HG03469 (cell line): ENCODE data around the gene ADAM8.
A peak's percentile ranks its signal among the peaks of the same experiment; 100 is the strongest.
"Not testable (repeated sequence)": the region's sequence is repeated elsewhere in the genome, so short reads cannot be mapped to it uniquely, and the experiment has no call there.

Source experiments
- ATAC-seq: cut with Tn5 transposase; IDR thresholded peaks from one replicate; pipeline ENCODE4 v1.9.1; 2021; ENCODE audit warnings: mild to moderate bottlenecking, moderate library complexity, moderate number of reproducible peaks; ENCODE audit not compliant: unreplicated experiment

Gene ADAM8

DNA sequence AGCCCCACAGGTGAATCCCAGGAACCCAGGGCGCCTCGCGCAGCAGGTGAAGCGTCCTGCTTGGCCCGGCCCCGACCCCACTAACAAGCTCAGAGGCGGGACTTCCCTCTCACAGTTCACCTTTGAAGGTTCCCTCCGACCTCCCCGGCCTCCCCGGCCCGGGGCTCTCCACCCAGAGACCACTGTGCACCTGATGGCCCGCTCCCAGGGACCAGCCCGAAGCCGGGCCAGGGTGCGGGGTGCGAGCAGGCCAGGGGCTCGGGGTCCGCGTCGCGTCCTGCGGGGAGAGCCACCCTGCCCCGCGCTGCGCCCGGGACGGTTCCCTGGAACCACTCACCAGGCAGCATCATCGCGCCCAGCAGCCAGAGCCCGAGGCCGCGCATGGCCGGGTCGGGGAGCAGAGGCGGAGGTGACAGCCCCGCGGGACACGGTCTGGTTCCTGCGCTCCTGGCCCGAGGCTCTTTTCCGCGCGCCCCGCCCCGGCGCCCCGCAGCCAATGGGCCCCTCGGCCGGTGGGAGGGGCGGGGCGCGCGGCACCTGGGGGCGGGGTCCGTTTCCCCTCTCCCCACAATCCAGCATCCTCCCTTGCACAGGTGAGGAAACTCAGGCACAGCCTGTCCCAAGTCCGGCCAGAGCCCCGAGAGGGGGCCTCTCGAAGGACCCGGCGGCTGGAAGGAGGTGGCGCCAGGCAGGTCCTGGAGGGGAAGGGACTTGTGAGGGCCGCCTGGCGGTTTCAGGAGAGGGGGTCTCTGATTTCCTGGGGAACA is at the start of gene ADAM8:
Gene ADAM8, minus strand, starts transcription at position 434 of the 767 bp plus-strand sequence. Its CDS starts 51 bp downstream, at position 383.
- ATAC-seq = peak; percentile 26

DNA sequence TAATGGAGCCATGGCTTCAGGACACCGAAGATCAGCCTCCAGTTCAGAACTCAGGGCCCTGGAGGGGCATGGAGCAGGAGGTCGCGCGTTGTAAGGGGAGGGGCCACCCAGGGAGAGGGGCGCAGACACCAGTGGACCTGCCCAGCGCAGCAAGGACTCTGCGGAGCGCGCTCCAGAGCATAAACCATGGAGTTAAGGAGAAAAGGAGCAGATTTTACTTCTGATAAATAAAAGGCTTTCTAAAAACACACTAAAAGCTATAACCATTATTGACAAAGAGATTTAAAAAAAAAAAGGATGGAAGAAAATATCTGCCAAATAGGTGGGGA is 49.5 kb upstream of the ADAM8 start:
- no peak for ATAC-seq

DNA sequence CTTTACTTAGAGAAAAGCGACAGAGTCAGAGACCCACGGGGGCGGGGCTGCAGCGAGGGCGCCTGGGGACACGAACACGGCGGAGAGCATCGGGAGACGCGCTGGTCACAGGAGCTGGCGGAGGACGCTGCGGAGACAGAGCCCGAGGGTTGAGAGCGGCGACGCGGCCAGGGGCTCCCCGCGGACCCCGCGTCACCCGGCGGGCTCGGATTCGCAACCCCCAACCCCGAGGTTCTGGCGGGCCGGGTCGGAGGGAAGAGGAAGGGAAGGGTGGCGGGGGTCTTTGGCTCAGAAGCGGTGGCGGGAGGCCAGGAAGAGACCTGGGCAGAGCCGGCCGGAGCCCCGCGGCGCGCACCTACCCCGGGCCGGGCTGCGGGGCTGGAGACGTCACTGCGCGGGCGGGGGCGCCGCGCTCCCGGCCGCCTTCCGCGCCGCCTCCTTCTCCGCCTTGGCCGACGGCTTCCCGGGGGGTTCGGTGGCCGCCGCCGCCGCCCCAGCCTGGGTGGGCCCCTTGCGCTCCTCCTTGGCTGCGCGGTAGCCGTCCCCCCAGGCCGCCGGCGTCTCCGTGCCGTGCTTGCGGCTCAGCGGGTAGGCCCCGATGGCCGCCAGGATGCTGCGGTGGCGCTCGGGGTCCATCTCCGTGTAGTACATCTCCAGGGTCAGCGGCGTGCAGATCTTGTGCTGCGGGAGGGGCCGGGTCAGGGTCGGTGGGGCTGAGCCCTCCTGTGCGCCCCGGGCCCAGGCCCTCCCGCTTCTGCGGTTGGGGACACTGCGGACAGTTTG is 49.0 kb upstream of the ADAM8 start:
- no peak for ATAC-seq

DNA sequence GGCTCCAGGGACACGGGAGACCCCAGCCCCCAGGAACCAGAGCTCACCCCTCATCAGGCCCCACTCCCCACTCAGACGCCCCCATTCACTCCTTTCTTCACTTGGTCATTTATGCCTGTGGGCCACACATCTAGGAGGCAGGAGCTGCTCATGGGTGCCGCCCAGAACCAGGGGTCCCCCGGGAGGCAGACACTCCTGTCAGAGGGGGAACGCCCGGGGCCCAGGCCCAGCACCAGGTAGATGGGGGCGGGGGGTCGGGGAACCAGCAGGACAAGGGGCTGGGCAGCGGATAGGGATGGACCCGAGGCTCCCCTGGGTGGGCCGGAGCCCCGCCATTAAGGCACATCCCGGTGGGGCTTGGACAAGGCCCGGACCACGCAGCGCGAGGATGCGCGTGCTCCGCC is 48.2 kb upstream of the ADAM8 start:
- ATAC-seq = no peak

DNA sequence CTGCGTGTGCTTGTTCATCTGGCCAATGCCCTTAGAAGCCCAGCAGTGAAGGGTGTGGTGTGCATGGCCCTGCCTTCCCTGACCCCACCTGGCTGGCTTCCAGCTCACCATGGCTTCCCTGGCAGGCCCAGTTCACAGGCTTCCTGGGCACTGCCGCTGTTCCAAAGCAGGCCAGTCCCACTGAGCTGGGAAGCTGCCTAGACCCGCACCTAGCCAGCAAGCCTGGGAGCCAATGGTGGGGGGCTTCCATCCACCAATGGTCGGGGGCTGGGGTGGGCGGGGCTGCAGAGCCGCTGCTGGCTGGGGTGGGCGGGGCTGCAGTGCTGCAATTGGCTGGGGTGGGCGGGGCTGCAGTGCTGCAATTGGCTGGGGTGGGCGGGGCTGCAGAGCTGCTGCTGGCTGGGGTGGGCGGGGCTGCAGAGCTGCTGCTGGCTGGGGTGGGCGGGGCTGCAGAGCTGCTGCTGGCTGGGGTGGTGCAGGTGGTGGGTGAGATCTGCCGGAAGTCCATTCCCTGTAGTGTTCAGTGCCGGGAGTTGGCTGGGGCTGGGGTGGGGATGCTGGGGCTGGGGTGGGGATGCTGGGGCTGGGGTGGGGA is 47.6 kb upstream of the ADAM8 start:
- no peak for ATAC-seq

DNA sequence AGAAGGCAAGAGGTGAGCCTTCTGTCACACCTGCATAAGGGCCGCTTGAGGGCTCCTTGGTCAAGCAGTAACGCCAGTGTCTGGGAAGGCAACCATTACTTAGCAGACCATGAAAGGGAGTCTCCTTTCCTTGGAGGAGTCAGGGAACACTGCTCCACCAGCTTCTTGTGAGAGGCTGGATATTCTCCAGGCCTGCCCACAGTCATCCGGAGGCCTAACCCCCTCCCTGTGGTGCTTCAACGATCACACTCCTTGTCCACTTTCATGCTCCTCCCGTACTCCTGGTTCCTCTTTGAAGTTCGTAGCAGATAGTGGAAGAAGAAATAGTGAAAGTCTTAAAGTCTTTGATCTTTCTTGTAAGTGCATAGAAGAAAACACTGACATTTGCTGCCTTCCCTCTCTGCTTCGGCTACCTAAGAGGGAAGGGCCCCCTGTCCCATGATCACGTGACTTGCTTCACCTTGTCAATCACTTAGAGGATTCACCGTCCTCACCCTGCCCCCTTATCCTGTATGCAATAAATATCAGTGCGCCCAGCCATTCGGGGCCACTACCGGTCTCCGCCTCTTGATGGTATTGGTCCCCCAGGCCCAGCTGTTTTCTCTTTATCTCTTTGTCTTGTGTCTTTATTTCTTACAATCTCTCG is 45.5 kb upstream of the ADAM8 start:
- ATAC-seq = not testable (repeated sequence)

DNA sequence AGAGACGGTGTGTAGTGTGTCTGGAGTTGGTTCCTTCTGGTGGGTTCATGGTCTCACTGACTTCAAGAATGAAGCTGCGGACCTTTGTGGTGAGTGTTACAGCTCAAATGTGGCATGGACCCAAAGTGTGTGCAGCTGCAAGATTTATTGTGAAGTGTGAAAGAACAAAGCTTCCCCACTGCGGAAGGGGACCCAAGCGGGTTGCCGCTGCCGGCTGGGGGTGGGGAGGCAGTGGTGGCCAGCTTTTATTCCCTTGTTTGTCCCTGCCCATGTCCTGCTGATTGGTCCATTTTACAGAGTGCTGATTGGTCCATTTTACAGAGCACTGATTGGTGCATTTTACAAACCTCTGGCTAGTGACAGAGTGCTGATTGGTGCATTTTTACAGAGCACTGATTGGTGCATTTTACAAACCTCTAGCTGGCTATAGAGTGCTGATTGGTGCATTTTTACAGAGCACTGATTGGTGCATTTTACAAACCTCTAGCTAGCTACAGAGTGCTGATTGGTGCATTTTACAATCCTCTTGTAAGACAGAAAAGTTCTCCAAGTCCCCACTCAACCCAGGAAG is 44.3 kb upstream of the ADAM8 start:
- ATAC-seq = not testable (repeated sequence)

DNA sequence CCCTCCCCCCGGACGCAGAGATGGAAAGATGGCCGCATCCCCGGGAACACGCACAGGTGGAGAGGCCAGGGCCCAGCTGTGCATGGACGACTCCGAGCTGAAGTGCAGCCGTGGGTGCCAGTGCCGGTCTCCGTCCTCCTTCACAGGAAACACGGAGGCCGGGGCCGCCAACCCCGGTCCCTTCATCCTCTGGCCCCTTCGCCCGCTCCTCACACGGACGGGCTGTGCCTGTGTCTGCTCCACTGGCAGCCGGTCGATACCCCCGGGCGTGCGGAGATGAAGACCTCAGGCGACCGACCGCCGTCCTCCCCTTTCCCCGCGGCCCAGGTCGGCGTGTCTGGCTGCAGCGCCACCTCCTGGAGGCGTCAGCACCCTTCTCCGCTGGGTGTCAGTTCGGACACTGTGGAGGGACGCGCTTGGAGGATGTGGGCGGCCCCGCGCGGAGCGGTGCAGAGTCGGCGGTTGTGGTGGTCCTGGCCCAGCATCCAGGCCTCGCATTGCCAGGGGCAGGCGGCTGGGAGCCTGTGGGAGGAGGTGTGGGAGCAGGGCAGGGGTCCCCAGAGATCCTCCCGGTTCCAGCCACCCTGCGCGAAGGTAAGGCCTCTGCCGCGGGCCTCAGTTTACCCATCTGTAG is 41.9 kb upstream of the ADAM8 start:
- ATAC-seq = no peak

DNA sequence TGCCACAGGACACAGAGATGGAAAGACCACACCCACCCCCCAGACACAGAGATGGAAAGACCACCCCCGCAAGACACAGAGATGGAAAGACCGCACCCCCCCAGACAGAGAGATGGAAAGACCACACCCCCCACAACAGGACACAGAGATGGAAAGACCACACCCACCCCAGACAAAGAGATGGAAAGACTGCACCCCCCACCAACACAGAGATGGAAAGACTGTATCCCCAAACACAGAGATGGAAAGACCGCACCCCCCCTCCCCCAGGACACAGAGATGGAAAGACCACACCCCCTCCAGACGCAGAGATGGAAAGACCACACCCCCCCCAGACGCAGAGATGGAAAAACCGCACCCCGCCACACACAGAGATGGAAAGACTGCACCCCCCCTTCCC is 40.1 kb upstream of the ADAM8 start:
- ATAC-seq = no peak

DNA sequence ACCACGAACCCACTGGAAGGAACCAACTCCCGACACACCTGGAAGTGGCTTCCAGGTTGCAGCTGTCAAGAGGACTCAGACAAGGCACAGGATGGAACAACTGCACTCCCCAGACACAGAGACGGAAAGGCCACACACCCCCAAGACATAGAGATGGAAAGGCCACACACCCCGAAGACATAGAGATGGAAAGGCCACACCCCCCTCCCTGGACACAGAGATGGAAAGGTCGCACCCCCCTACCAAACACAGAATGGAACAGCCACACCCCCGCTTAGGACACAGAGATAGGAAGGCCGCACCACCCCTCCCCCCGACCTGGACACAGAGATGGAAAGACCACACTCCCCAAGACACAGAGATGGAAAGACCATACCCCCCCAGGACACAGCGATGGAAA is 39.6 kb upstream of the ADAM8 start:
- ATAC-seq = no peak

DNA sequence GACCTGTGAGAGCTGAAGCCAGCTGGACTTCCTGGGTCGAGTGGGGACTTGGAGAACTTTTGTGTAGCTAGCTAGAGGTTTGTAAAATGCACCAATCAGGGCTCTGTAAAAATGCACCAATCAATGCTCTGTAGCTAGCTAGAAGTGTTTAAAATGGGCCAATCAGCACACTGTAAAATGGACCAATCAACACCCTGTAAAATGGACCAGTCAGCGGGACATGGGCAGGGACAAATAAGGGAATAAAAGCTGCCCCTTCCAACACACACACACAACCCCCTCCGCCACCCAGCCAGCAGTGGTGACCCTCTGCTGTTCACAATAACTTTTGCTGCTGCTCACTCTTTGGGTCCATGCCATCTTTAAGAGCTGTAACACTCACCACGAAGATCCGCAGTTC is 39.2 kb upstream of the ADAM8 start:
- ATAC-seq = no peak

DNA sequence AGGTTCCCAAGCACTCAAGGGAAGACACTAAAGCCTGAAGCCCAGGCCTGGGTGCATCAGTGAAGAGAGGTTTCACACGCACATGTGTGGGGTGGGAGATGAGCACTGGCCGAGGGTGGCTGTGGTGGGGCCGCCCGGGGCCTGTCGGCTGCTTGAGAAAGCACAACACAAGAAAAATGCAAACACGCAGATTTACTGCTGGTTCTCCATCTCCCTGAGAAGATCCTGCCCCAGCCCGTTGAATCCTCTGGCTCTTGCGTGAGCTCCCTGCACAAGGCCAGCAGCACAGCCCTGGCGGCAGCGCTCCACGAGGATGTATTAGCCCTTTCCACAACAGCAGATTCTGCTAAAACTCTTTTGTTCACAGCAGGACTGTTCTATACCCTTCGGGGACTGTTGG is 38.2 kb upstream of the ADAM8 start:
- ATAC-seq = no peak

DNA sequence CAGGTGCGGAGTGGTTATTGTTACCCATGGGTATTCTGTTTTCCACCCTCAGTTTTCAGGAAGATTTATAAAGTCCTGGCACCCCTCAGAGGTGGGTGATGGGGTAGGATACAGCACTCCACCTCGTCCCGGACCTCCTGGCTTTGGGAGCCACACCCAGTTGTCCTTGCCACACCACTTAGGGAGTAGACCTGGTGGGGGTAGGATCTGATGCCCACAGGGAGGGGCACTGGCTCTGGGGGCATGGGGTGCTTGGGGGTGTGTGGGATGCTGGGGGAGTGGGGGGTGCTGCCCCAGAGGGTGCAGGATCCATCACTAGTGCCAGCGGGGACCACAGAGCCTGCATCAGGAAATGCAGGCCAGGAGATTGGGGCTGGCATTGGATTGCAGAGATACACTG is 36.5 kb upstream of the ADAM8 start:
- no peak for ATAC-seq

DNA sequence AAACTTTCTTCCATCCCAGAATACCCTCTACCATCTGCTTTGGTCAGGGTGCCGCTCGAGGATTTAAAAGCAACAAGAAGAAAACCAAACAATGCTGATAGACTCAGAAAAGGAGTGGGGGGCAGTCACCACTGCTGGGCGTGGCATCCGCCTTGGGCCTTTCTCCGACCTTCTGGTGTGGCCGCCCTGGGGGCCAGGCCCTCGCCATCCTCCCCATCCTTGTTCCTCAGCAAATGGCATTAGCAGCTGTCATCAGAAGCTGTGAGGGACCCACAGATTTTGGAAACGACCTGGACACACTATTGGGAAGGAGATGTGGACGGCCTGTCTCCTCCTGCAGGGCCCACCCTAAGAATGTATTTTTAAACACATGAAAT is 36.1 kb upstream of the ADAM8 start:
- ATAC-seq = no peak

DNA sequence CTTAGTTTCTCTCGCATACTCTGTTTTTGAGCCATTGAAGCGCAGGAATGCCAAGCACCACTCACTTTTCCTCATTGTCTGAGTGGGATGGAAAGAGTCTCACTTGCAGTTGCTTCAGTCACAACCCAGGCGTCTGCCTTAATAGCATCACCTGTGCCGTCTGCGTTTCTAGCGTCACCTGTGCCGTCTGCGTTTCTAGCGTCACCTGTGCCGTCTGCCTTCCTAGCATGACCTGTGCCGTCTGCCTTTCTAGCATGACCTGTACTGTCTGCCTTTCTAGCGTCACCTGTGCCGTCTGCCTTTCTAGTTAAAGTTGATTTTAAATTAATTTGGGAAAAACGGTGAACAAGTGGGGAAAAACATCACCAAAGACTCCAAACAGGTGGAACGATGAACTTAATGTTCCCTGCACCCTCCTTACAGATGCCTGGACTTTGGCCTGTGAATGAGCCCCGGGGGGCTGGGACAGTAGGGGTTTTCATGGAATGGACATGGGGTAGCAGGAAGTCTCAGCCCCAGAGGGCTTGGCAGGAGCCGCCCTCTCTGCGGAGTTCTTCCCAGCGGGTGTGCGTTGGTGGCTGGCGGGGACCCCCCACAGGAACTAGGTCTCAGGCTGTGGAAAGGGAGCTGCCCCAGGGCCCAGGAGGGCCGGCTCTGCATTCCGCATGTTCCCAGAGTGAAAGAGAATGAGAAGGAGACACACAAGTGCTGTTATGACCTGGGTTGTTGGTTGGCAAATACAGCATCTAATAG is 35.5 kb upstream of the ADAM8 start:
- no peak for ATAC-seq

DNA sequence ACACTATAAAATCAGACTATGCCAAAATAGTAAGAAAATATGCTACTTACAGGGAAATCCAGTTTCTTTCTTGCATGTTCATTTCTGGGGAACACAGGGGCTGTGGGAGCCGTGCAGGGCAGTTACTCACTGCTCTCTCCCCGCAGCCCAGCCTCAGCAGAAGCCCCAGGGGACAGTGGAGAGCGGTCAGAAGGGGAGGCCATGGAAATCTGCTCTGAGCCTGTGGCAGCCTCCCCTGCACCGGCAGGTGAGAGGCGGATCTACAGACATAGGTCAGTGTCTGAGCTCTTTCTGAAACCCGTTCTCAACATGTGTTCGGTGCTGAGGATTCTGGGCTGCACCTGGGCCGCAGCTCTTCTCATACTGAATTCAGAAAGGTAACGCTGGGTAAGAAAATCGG is 34.9 kb upstream of the ADAM8 start:
- no peak for ATAC-seq

DNA sequence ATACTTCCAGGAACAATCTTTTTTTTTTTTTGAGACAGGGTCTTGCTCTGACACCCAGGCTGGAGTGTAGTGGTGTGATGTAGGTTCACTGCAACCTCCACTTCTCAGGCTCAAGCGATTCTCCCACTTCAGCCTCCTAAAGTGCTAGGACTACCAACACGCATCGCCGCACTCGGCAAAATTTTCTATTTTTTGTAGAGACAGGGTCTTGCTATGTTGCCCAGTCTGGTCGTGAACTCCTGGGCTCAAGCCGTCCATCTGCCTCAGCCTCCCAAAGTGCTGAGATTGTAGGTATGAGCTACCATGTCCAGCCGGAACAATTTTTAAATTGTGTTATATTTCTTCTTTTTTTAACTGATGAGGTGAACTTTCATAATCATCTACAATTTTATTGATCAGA is 34.1 kb upstream of the ADAM8 start:
- no peak for ATAC-seq

DNA sequence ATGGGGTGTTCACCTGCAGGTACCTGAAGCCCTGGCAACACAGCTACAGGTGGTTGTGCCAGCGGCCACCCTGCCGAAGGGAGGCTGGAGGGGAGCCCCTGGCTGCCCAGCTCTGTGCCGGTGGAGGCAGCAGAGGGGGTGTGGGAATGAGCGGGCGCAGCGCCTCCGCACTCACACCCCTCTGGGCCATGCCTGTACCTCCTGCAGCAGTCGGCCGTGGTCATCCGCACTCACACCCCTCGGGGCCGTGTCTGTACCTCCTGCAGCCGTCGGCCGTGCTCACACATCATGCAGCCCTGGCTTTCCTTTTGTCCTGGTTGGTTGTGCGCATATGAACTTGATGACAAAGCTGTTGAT is 33.7 kb upstream of the ADAM8 start:
- ATAC-seq = no peak

DNA sequence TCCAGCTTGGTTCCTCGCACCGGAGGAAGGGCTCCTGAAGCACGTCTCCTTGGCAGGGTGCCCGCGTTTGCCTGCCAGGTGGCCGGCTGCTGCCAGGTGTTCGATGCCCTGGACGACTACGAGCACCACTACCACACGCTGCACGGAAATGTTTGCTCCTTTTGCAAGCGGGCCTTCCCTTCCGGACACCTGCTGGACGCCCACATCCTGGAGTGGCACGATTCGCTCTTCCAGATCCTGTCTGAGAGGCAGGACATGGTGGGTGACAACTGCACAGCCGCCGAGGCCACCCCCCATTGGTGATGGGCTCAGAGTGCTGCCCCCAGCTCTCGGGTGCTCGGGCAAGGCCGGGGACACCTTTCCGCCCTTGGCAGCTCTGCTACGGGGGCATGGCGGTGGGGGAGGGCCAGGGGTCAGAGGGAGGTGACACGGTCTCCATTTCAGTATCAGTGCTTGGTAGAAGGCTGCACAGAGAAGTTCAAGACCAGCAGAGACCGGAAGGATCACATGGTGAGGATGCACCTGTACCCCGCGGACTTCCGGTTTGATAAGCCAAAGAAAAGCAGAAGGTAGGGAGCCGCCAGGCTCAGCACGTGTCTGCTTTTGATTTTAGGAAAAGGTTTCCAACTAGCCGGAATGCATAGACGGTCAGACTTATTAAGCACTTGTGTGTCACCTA is 33.2 kb upstream of the ADAM8 start:
- ATAC-seq = no peak
